HAP-1 (cell line): ENCODE results near the gene WDR26.
"Not testable (repeated sequence)": the region's sequence is repeated elsewhere in the genome, so short reads cannot be mapped to it uniquely, and the experiment has no call there.

Experiments used
- DNase-seq, 2 experiments: peaks; one replicate each; pipeline ENCODE4 v3.0.0-alpha.2; 2016 to 2020; ENCODE audit warnings: low spot score in 2 of 2
- H3K27me3 ChIP-seq: fragments of 250-450 bp; sonication (Bioruptor Pico); 2 replicates; pipeline ENCODE4 v1.5.1; 2020; ENCODE audit warnings: low read depth, mild to moderate bottlenecking, moderate library complexity
- H3K36me3 ChIP-seq: fragments of 250-450 bp; sonication (Bioruptor Pico); replicated peaks from 2 replicates; pipeline ENCODE4 v1.5.1; 2020; ENCODE audit warnings: mild to moderate bottlenecking
- H3K4me1 ChIP-seq: fragments of 250-450 bp; sonication (Bioruptor Pico); 2 replicates; pipeline ENCODE4 v1.5.1; 2020; ENCODE audit warnings: mild to moderate bottlenecking
- H3K4me3 ChIP-seq: fragments of 250-450 bp; sonication (Bioruptor Pico); 2 replicates; pipeline ENCODE4 v1.5.1; 2020; ENCODE audit warnings: mild to moderate bottlenecking, moderate library complexity
- H3K9me3 ChIP-seq: fragments of 250-450 bp; sonication (Bioruptor Pico); 2 replicates; pipeline ENCODE4 v1.5.1; 2020; ENCODE audit warnings: mild to moderate bottlenecking, moderate library complexity
- in situ Hi-C: fragments of 300-500 bp; cut with MboI; formaldehyde crosslinking; loops from 3 replicates; pipeline ENCODE4 v1.14.3; 2020; ENCODE audit warnings: low sequenced_read_pairs, inconsistent platforms, mixed read lengths

Gene WDR26

DNA sequence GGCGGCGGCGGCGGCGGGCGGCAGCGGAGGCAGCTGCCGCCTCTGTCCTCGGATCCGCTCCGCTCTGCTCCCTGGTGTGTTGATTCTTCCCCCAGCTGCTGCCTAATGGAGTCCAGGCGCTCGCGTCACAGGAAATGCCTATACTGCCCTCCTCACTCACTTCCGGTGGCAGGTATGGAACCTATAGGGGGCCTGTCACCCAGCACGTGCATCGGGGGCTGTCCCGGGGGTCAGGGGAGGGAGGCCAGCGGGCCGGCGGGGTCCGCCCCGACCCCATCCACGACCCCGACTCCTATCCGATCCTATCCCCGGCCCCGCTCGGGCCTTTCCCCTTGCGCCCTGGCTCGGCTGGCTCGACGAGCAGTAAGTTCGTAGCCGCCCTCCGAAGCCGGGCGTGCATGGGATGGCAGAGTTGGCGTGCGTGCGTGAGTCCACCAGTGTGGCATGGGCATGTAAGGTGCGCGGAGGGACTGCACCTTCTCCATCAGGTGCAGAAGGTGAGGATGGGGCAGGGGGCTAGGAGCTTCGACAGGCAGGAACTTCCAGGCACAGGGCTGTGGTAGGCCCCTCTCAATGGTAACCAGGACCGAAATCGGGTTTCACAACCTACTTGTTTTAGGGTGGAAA, at the start of gene WDR26:
Gene WDR26 (minus strand): TSS at position 107 of the 627 bp plus-strand sequence.
- peaks cover 21% of the 10 kb centered on the region for H3K4me1 ChIP-seq
- in situ Hi-C loops = no loop called here
- DNase-seq = peak; percentile 88
- H3K27me3 ChIP-seq = no peaks in the 10 kb centered on the region
- H3K4me3 ChIP-seq = peak within 1 kb of the TSS; percentile 70
- peaks cover 10% of the 10 kb centered on the region for H3K36me3 ChIP-seq
- H3K9me3 ChIP-seq = no peaks in the 10 kb centered on the region

DNA sequence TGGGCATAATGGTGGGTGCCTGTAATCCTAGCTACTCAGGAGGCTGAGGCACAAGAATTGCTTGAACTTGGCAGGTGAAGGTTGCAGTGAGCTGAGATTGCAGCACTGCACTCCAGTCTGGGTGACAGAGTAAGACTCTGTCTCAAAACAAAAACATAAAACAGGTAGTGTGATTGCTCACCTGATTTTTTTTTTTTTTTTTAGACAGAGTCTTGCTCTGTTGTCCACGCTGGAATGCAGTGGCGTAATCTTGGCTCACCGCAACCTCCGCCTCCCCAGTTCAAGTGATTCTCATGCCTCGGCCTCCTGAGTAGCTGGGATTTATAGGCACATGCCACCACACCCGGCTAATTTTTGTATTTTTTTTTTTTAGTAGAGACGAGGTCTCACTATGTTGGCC, 48.6 kb upstream of the WDR26 start:
- H3K4me3 ChIP-seq, H3K36me3 ChIP-seq, H3K9me3 ChIP-seq, H3K27me3 ChIP-seq, DNase-seq, in situ Hi-C loops: not testable (repeated sequence)
- peaks cover 18% of the 10 kb centered on the region for H3K4me1 ChIP-seq

DNA sequence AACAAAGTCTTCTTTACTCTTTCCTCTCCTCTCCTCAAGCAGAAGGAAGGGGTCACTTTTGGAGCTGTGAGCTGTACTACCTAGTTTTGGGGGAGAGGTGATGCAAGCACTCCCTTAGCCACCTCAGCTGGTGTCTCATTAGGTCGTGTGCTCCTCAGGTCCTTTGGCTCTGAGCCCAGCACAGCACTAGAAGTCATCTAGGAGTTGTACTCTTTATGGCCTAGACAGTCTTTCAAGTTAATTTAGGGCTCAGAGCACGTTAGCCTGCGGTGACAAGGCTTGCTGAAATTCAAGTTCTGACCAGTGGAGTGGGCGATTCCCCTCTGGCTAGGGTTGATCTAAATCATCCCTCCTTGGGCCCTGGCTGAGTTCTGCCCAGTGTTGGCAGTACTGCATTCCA, 48.0 kb upstream of the WDR26 start:
- Histone ChIP-seq H3K4me3 (no peak overlapping the region), H3K4me1 (peaks cover 18% of the 10 kb centered on the region), H3K36me3 (no peaks in the 10 kb centered on the region; the same call in 1 of the 2 replicates), H3K27me3 (no peaks in the 10 kb centered on the region), H3K9me3 (peaks cover 7% of the 10 kb centered on the region)
- in situ Hi-C loops = no loop called here
- DNase-seq = no peak

DNA sequence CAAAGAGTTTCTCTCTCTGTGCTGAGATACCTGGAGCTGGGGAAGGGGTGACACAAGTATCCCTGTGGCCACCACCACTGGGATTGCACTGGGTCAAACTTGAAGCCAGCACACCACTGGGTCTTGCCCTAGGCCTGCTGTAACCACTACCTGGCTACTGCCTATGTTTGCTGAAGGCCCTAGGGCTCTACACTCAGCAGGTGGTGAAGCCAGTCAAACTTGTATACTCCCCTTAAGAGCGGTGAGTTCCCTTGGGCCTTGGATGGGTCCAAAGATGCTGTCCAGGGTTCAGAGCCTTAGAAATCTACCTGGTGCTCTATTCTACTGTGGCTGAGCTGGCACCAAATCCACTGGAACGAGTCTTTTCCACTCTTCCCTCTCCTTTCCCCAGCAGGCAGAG, 47.0 kb upstream of the WDR26 start:
- Histone ChIP-seq H3K36me3 (no peaks in the 10 kb centered on the region; the same call in 1 of the 2 replicates), H3K27me3 (no peaks in the 10 kb centered on the region), H3K4me1 (peaks cover 18% of the 10 kb centered on the region), H3K4me3 (no peak overlapping the region), H3K9me3 (peaks cover 7% of the 10 kb centered on the region)
- no peak for DNase-seq
- in situ Hi-C loops = no loop called here

DNA sequence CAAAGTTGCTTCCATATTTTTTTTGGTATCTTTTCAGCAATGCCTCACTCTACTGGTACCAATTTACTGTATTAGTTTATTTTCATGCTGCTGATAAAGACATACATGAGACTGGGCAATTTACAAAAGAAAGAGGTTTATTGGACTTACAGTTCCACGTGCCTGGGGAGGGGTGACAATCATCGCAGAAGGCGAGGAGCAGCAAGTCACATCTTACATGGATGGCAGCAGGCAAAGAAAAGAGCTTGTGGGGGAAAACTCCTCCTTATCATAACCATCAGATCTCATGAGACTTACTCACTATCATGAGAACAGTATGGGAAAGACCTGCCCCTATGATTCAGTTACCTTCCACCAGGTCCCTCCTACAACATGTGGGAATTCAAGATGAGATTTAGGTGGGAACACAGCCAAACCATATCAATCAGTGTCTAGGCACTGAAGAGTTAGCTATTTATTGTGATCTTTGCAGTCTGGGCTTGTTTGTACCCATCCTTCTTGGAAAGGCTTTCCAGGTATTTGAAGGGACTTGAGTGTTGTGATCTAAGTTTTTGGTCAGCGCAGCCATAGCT, 46.4 kb upstream of the WDR26 start:
- DNase-seq, H3K36me3 ChIP-seq, H3K9me3 ChIP-seq, H3K27me3 ChIP-seq, in situ Hi-C loops, H3K4me3 ChIP-seq: not testable (repeated sequence)
- peaks cover 18% of the 10 kb centered on the region for H3K4me1 ChIP-seq

DNA sequence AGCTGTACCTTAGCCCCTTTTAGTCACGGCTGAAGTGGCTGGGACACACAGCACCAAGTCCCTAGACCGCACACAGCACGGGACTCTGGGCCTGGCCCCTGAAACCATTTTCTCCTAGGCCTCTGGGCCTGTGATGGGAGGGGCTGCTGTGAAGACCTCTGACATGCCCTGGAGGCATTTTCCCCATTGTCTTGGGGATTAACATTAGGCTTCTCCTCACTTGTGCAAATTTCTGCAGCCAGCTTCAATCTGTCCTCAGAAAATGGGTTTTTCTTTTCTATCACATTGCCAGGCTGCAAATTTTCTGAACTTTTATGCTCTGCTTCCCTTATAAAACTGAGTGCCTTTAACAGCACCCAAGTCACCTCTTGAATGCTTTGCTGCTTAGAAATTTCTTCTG, 45.6 kb upstream of the WDR26 start:
- peak; percentile 51 to 86 for DNase-seq
- H3K4me1 ChIP-seq = peaks cover 18% of the 10 kb centered on the region
- H3K36me3 ChIP-seq, H3K9me3 ChIP-seq, H3K4me3 ChIP-seq, in situ Hi-C loops, H3K27me3 ChIP-seq: not testable (repeated sequence)

DNA sequence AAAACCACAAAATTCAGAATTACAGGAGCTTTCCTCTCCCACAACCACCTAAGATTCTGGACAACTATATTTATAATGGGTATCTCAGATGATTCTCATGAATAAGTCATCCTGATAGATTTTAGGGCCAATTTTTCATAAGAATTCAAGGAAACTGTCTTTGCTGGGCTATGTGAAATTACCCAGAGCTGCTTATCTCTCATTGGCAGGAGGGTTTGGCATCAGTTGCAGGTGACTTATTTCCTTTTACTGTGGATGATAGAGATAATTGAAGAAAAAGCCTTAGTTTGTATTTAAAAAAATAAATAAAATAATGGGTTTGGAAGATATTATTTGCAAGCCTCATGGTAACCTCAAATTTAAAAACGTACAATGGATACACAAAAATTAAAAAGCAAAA, 38.2 kb upstream of the WDR26 start:
- Histone ChIP-seq H3K4me1 (no peaks in the 10 kb centered on the region), H3K36me3 (no peaks in the 10 kb centered on the region), H3K4me3 (no peak overlapping the region), H3K27me3 (no peaks in the 10 kb centered on the region), H3K9me3 (no peaks in the 10 kb centered on the region)
- in situ Hi-C loops = no loop called here
- DNase-seq = no peak

DNA sequence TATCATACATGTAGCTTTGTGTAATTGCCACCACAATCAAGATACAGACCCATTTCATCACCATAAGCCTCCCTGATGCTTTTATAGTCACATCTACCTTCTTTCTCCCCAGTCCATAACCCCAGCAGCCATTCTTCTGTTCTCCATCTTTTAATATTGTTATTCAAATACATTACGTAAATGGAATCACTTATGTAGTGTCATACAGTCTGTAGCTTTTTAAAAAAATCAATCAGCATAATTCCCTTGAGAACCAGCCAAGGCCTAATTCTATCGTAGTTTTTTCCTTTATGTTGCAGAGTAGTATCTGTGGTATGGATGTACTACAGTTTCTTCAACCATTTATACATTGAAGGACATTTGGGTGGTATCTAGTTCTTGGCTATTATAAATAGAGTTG, 31.6 kb upstream of the WDR26 start:
- H3K36me3 ChIP-seq = no peaks in the 10 kb centered on the region
- no peaks in the 10 kb centered on the region for H3K27me3 ChIP-seq
- H3K4me3 ChIP-seq = no peak overlapping the region
- peaks cover 5% of the 10 kb centered on the region for H3K4me1 ChIP-seq
- in situ Hi-C loops = no loop called here
- no peaks in the 10 kb centered on the region for H3K9me3 ChIP-seq
- DNase-seq = peak; percentile 31 to 90

DNA sequence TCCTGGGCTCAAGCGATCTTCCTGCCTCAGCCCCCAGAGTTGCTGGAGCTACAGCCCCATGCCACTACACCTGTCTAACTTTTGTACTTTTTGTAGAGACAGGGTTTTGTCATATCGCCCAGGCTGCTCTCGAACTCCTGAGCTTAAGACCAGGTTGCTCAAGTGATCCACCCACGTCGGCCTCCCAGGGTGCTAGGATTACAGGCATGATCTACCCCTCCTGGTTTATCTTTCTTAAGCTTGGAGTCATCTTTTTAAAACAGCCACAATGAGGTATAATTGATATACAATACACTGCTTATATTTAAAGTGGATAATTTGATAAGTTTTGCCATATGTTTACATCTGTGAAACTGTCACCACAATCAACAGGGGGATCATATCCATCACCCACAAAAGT, 25.4 kb upstream of the WDR26 start:
- in situ Hi-C loops = no loop called here

DNA sequence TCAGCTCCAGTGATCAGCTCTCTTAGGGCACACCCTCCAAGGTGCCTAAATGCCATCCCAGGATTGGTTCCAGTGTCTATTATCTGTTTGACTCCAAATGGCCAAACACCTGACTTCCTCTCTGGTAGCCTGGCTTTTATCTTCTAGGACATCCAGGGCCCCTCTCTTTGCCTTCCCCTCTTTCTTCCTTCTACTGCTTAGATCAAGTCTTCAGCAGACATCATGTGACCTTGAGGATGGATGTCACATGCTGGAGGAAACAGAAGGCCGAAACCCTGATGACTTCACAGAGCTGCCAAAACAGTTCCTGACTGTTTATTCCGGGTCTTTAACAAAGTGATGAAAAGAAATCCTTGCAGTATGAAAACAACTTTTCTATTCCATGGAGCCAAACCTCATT, 24.4 kb upstream of the WDR26 start:
- in situ Hi-C loops = no loop called here
- Histone ChIP-seq H3K4me1 (peaks cover 3% of the 10 kb centered on the region), H3K9me3 (no peaks in the 10 kb centered on the region), H3K4me3 (no peak overlapping the region), H3K27me3 (no peaks in the 10 kb centered on the region), H3K36me3 (no peaks in the 10 kb centered on the region)
- DNase-seq = no peak

More for the DNA sequence above, 25.4 kb upstream of the WDR26 start:
- H3K9me3 ChIP-seq = no peaks in the 10 kb centered on the region
- no peak for DNase-seq
- H3K4me3 ChIP-seq = no peak overlapping the region
- peaks cover 3% of the 10 kb centered on the region for H3K4me1 ChIP-seq
- H3K27me3 ChIP-seq = no peaks in the 10 kb centered on the region
- H3K36me3 ChIP-seq = no peaks in the 10 kb centered on the region

DNA sequence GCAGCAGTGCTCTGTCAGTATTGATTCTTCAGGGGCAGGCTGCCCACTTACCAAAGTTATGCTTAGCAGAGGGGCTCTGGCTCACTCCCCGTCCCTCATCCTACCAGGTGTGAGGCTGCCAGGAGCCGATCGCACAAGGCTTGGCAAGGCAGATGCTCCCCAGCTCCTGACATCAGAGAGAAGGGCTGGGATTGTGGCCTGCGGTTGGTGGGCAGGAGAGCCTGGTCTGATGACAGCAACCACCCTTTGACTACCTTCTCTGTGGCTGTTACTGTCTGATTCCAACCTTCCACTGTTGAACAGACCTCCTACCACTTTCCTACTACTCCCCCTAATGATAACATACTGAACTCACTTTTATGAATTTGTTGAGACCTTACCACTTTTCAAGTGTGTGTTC, 23.7 kb upstream of the WDR26 start:
- in situ Hi-C loops = no loop called here
- Histone ChIP-seq H3K4me1 (peaks cover 3% of the 10 kb centered on the region), H3K27me3 (no peaks in the 10 kb centered on the region), H3K36me3 (no peaks in the 10 kb centered on the region), H3K9me3 (no peaks in the 10 kb centered on the region), H3K4me3 (no peak overlapping the region)
- no peak for DNase-seq

DNA sequence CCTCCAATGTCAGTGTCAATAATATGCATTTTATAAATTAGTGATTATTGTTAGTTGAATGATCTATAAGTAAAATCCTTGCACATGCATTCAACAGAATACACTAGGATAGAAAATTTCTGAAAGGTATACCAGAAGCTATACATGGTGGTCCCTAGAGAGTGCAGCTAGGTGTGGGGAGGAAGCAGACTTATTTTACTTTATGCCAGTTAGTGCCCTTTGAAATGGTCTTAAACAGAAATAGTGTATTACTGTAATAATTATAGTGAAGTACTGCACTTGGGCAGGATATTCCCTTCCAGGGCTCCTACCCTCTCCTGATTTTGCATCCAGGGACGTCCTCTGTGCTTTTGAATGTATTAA, 23.2 kb upstream of the WDR26 start:
- Histone ChIP-seq H3K36me3 (no peaks in the 10 kb centered on the region), H3K27me3 (no peaks in the 10 kb centered on the region), H3K4me1 (peaks cover 3% of the 10 kb centered on the region), H3K9me3 (no peaks in the 10 kb centered on the region), H3K4me3 (no peak overlapping the region)
- in situ Hi-C loops = no loop called here
- DNase-seq = no peak

DNA sequence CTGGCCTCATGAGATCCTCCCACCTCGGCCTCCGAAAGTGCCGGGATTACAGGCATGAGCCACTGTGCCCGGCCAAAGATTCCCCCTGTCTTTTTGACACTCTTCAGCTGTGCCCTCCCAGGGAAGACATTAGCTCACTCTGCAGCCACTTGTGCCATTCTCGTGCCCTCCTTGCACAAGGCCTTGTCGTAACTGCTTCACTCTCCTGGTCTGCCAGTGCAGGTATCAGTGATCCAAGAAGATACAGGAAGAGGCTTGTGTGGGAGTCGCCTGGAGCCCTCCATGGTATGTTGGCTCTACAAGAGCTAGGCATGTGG, 22.0 kb upstream of the WDR26 start:
- no peak for DNase-seq
- H3K4me1 ChIP-seq = peaks cover 3% of the 10 kb centered on the region
- H3K27me3 ChIP-seq = no peaks in the 10 kb centered on the region
- H3K4me3 ChIP-seq = no peak overlapping the region
- H3K9me3 ChIP-seq = no peaks in the 10 kb centered on the region
- H3K36me3 ChIP-seq = no peaks in the 10 kb centered on the region
- in situ Hi-C loops = no loop called here

DNA sequence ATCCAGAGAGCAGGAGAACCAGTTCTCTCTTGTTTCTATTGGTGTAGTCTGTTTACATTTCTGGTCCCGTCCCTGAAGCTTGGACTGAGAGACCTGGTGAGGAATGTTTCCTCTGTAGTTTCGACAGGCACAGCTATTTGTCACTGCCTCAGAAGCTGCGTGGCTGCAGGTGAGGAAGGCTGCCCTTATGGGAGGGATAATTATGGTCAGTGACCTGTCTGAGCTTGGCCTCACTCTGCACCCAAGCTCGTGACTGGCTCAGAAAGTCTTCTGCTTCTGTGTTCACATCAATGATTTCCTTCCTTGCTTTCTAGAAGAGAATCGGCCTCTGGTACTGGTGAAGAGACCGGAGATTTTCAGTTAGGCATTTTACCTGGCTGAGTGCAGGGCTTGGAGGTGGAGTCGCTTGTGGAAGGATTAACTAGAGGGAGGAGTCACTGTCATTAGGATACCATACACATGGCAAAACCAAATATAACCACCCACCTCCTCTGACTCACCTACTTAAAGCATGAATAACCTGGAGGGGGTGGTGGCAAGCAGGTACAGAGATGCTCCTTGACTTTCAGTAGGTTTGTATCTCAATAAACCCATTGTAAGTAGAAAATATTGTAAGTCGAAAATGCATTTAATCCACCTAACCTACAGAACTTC, 19.9 kb upstream of the WDR26 start:
- no peak for DNase-seq
- H3K36me3 ChIP-seq = no peaks in the 10 kb centered on the region
- H3K4me1 ChIP-seq = peaks cover 3% of the 10 kb centered on the region
- in situ Hi-C loops = no loop called here
- no peaks in the 10 kb centered on the region for H3K9me3 ChIP-seq
- H3K4me3 ChIP-seq = no peak overlapping the region
- no peaks in the 10 kb centered on the region for H3K27me3 ChIP-seq
